ENCODE data around the gene NEGR1. TPM values are rescaled to one million over a fixed set of nuclear protein-coding genes. Genes with fewer than 3 reads are reported as not detected.

NEGR1 gene
- total and polyA plus RNA-seq, 9 of the 15 experiments (the other 6 are each of a cell fraction or from before 2014, with no cell fraction given): not detected

DNA sequence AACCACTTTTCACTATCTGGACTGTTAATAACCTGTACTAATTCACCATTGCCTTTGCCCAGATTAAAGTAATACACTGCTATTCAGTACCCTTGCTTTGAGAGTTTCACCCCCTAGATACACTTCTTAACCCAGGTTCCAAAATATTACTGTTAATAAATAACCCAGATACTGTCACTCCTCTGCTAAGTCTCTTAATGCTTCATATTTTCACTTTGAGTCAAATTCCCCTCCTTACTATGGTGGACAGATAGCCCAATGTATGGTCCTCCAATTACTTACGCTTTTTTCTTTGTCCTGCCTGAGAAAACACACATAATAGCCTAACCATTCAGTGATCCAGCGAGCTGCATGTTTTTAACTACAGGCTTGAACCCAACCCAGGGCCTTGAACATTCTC is 152.5 kb downstream of the NEGR1 start (continued):
- TF ChIP-seq CCNT2 (IDR thresholded peaks at IDR 0.05; ENCODE audit: borderline replicate concordance, extremely low read depth, insufficient read length, low read depth, low read length) (no peak), ZNF165 (CRISPR knock-in tag; IDR thresholded peaks at IDR 0.05; ENCODE audit: borderline replicate concordance) (no peak), HNRNPL (IDR thresholded peaks at IDR 0.05; ENCODE audit: low read depth, low read length) (no peak), IRF2 (CRISPR knock-in tag; IDR thresholded peaks at IDR 0.05) (no peak), ZNF316 (IDR thresholded peaks at IDR 0.05) (no peak)
- TF ChIP-seq, protein P1, sequence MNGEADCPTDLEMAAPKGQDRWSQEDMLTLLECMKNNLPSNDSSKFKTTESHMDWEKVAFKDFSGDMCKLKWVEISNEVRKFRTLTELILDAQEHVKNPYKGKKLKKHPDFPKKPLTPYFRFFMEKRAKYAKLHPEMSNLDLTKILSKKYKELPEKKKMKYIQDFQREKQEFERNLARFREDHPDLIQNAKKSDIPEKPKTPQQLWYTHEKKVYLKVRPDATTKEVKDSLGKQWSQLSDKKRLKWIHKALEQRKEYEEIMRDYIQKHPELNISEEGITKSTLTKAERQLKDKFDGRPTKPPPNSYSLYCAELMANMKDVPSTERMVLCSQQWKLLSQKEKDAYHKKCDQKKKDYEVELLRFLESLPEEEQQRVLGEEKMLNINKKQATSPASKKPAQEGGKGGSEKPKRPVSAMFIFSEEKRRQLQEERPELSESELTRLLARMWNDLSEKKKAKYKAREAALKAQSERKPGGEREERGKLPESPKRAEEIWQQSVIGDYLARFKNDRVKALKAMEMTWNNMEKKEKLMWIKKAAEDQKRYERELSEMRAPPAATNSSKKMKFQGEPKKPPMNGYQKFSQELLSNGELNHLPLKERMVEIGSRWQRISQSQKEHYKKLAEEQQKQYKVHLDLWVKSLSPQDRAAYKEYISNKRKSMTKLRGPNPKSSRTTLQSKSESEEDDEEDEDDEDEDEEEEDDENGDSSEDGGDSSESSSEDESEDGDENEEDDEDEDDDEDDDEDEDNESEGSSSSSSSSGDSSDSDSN (IDR thresholded peaks at IDR 0.05; ENCODE audit: borderline replicate concordance in 1 of 2, low read depth in 2 of 2, low read length in 2 of 2): no peak

DNA sequence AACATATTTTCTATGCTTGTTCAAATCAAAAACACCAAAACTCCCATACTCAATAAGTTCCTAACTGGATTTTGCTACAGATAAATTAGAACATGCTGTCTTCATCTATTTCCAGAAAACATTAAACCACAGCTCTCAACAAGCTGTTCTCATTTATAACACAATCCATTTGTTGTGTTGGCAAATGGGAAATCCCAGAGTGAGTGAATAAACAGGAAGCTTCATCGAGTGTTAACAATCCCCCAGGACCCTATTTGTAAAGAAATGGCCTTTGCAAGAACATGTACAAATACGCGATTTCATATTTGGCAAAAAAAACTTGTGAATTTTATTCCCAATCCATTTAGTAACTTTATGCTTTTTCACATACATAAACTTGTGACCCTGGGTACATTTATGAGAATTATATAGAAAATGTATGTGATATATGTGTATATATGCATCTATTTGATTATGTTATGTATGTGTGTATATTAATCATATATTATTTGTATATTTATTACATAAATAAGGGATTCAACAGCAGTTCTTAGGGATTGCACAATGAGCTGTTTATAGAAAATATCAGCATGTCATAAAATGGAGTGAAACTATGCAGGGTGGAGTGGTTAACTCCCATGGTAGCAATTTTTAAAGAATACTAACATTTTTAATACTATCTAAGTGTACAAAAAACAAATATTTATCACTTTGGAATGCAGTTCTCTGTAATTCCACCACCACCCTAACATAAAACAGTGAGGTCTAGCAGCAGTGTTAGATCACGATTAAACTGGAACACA is 160.0 kb downstream of the NEGR1 start:
- in situ Hi-C loops (cut with MboI): no loop called here
- Histone ChIP-seq H3K4me3 (no peak overlapping the region), H3K36me3 (ENCODE audit: control insufficient read depth, insufficient read depth, low read length) (no peaks in the 10 kb centered on the region), H3K4me2 (ENCODE audit: insufficient read depth, low read length) (no peak overlapping the region), H3K27me3 (ENCODE audit: control insufficient read depth in 2 of 2, insufficient read depth in 2 of 2, low read length in 2 of 2) (no peaks in the 10 kb centered on the region), H3K9me3 (replicated peaks; ENCODE audit: control insufficient read depth, insufficient read depth, low read depth, low read length) (no peaks in the 10 kb centered on the region), H2AFZ (ENCODE audit: low read depth, low read length) (no peak overlapping the region), H4K20me1 (replicated peaks; ENCODE audit: control insufficient read depth, insufficient read depth, low read length) (no peaks in the 10 kb centered on the region), H3K9me1 (ENCODE audit: control insufficient read depth, insufficient read depth, low read length) (no peaks in the 10 kb centered on the region), H3K27ac (ENCODE audit: extremely low read depth, low read depth, low read length) (no peak overlapping the region), H3K9ac (ENCODE audit: insufficient read depth in 1 of 2, low read depth in 2 of 2, low read length in 2 of 2) (no peak overlapping the region), H3K4me1 (replicated peaks in 1 of 2; ENCODE audit: control insufficient read depth in 2 of 2, insufficient read depth in 2 of 2, low read length in 2 of 2) (no peaks in the 10 kb centered on the region), H3K79me2 (ENCODE audit: control insufficient read depth, insufficient read depth, low read length) (no peaks in the 10 kb centered on the region)
- 0% methylated on average over 4 of the region's 4 CpGs for WGBS (ENCODE audit: insufficient coverage, low coverage, missing lambda C conversion rate)
- no TSS peak for BruUV-seq (replicated peaks)
- POLR2A ChIA-PET: no interaction called here
- FAIRE-seq (no peak), DNase-seq (ENCODE audit: extremely low read depth in 1 of 4, low spot score in 3 of 4) (no peak), ATAC-seq (no peak)
- CTCF ChIA-PET (ENCODE audit: low intra/inter-chr PET ratio): no interaction called here
- intact Hi-C loops (cut with micrococcal nuclease): no loop called here
- no peak for TF ChIP-seq JUNB (CRISPR knock-in tag; conservative IDR thresholded peaks at IDR 0.05)
- TF ChIP-seq ETV1 (tag; conservative IDR thresholded peaks at IDR 0.05; ENCODE audit: low read depth): no peak
- TF ChIP-seq, protein P2, sequence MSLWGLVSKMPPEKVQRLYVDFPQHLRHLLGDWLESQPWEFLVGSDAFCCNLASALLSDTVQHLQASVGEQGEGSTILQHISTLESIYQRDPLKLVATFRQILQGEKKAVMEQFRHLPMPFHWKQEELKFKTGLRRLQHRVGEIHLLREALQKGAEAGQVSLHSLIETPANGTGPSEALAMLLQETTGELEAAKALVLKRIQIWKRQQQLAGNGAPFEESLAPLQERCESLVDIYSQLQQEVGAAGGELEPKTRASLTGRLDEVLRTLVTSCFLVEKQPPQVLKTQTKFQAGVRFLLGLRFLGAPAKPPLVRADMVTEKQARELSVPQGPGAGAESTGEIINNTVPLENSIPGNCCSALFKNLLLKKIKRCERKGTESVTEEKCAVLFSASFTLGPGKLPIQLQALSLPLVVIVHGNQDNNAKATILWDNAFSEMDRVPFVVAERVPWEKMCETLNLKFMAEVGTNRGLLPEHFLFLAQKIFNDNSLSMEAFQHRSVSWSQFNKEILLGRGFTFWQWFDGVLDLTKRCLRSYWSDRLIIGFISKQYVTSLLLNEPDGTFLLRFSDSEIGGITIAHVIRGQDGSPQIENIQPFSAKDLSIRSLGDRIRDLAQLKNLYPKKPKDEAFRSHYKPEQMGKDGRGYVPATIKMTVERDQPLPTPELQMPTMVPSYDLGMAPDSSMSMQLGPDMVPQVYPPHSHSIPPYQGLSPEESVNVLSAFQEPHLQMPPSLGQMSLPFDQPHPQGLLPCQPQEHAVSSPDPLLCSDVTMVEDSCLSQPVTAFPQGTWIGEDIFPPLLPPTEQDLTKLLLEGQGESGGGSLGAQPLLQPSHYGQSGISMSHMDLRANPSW (CRISPR knock-in tag; IDR thresholded peaks at IDR 0.05): no peak
- no peak for TF ChIP-seq CCNT2 (IDR thresholded peaks at IDR 0.05; ENCODE audit: borderline replicate concordance, extremely low read depth, insufficient read length, low read depth, low read length)
- TF ChIP-seq DNMT1 (IDR thresholded peaks at IDR 0.05): no peak
- TF ChIP-seq FOXK1 (CRISPR knock-in tag; IDR thresholded peaks at IDR 0.05; ENCODE audit: borderline replicate concordance): no peak
- TF ChIP-seq, protein P3, sequence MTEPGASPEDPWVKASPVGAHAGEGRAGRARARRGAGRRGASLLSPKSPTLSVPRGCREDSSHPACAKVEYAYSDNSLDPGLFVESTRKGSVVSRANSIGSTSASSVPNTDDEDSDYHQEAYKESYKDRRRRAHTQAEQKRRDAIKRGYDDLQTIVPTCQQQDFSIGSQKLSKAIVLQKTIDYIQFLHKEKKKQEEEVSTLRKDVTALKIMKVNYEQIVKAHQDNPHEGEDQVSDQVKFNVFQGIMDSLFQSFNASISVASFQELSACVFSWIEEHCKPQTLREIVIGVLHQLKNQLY (CRISPR knock-in tag; conservative IDR thresholded peaks at IDR 0.05): no peak
- no peak for TF ChIP-seq TEAD2 (tag; IDR thresholded peaks at IDR 0.05)
- TF ChIP-seq ZBTB7A (IDR thresholded peaks at IDR 0.05; ENCODE audit: borderline replicate concordance, control insufficient read depth, low read depth, low read length): no peak
- no peak for TF ChIP-seq RFX1 (IDR thresholded peaks at IDR 0.05)
